GM12878 (cell line): ENCODE results near the gene EFNA2. TPM values are rescaled to one million over a fixed set of nuclear protein-coding genes. Genes with fewer than 3 reads are reported as not detected.

Experiments
- ATAC-seq: fragments of 200-7000 bp; cut with Tn5 transposase; 3 replicates; pipeline ENCODE4 v1.9.1; 2020; ENCODE audit warnings: mild to moderate bottlenecking, moderate library complexity
- BruUV-seq: library from RNA; stranded (reverse); fragments of 400-500 nt; replicated peaks from 2 replicates; lab custom pipeline; 2021; lab: Mats Ljungman, UMichigan
- CTCF ChIA-PET: fragments of 300-600 bp; sonication (Branson Sonifier 250); formaldehyde crosslinking; extraction: SDS; loops from one replicate; lab custom pipeline; 2021; ENCODE audit warnings: inconsistent platforms; lab: Yijun Ruan, JAX
- POLR2A ChIA-PET: fragments of 350-600 bp; formaldehyde crosslinking; extraction: SDS; loops from one replicate; lab custom pipeline; 2021; ENCODE audit warnings: inconsistent platforms; lab: Charles Lee
- RAD21 ChIA-PET: fragments of 300-600 bp; sonication (Branson Sonifier 250); formaldehyde crosslinking; loops from one replicate; lab custom pipeline; 2023; ENCODE audit warnings: antibody characterized with exemption; ENCODE audit not compliant: unreplicated experiment; lab: Charles Lee
- SMC1A ChIA-PET: fragments of 300-600 bp; sonication (Branson Sonifier 250); formaldehyde crosslinking; loops from one replicate; lab custom pipeline; 2023; ENCODE audit not compliant: unreplicated experiment, uncharacterized antibody; lab: Charles Lee
- DNase-seq: peaks from one replicate; pipeline ENCODE4 v3.0.0-alpha.2; 2011; ENCODE audit warnings: low read depth, low spot score
- FAIRE-seq: peaks from 3 replicates; lab custom pipeline; 2011; peaks lifted over from hg19 to GRCh38; lab: Jason Lieb, UNC
- H2AFZ ChIP-seq: 2 replicates; pipeline ENCODE4 v1.6.0; 2011; ENCODE audit warnings: low read depth, low read length, control low read depth; ENCODE audit not compliant: control insufficient read depth
- H3K27ac ChIP-seq: 2 replicates; pipeline ENCODE4 v1.5.1; 2011; ENCODE audit warnings: control low read depth; ENCODE audit not compliant: control insufficient read depth, insufficient read depth
- H3K27me3 ChIP-seq, 2 experiments: replicated peaks in 1 of 2; 2 replicates each; pipeline versions ENCODE4 v1.6.0 to v1.6.1; 2011; ENCODE audit warnings: low read length in 1 of 2; ENCODE audit not compliant: control insufficient read depth in 2 of 2, insufficient read depth in 2 of 2
- H3K36me3 ChIP-seq, 2 experiments: 2 replicates each; pipeline ENCODE4 v1.5.1; 2011; ENCODE audit warnings: low read length in 1 of 2; ENCODE audit not compliant: control insufficient read depth in 2 of 2, insufficient read depth in 2 of 2
- H3K4me1 ChIP-seq: 2 replicates; pipeline ENCODE4 v1.6.1; 2011; ENCODE audit warnings: mild to moderate bottlenecking, low read length, moderate library complexity, mixed read lengths; ENCODE audit not compliant: control insufficient read depth, insufficient read depth
- H3K4me2 ChIP-seq: 2 replicates; pipeline ENCODE4 v1.6.0; 2011; ENCODE audit warnings: control low read depth; ENCODE audit not compliant: control insufficient read depth, insufficient read depth
- H3K4me3 ChIP-seq: fragments of 200-600 bp; sonication (generic); 2 replicates; pipeline ENCODE4 v1.5.1; 2016
- H3K79me2 ChIP-seq: 2 replicates; pipeline ENCODE4 v1.6.0; 2011; ENCODE audit warnings: low read length; ENCODE audit not compliant: control insufficient read depth, insufficient read depth
- H3K9ac ChIP-seq: 2 replicates; pipeline ENCODE4 v1.8.0; 2011; ENCODE audit warnings: low read length, control low read depth, mixed read lengths; ENCODE audit not compliant: control insufficient read depth, insufficient read depth
- H3K9me3 ChIP-seq: replicated peaks from 3 replicates; pipeline ENCODE4 v1.5.1; 2011; ENCODE audit warnings: mild to moderate bottlenecking, low read length; ENCODE audit not compliant: control insufficient read depth, insufficient read depth
- H4K20me1 ChIP-seq: 2 replicates; pipeline ENCODE4 v1.6.0; 2011; ENCODE audit not compliant: control insufficient read depth, insufficient read depth
- ATF2 ChIP-seq: IDR thresholded peaks from 2 replicates; pipeline ENCODE4 v1.6.1; 2012; ENCODE audit warnings: low read length, inconsistent platforms
- WGBS: methylation state at CpG from one replicate; pipeline ENCODE4 v1.1.6; 2016; ENCODE audit warnings: low lambda C conversion rate; ENCODE audit not compliant: insufficient replicate concordance, insufficient coverage; ENCODE audit errors: missing lambda C conversion rate; 5-methylcytosine and 5-hydroxymethylcytosine counted together
- in situ Hi-C: fragments of 300-500 bp; cut with MboI; formaldehyde crosslinking; loops from 9 replicates; pipeline ENCODE4 v1.14.3; 2018; ENCODE audit warnings: mixed read lengths
- intact Hi-C: fragments of 100-400 bp; cut with micrococcal nuclease; formaldehyde crosslinking; loops from one replicate; pipeline ENCODE4 v1.14.2; 2022; ENCODE audit not compliant: unreplicated experiment
- polyA plus RNA-seq, 11 experiments: library from polyadenylated mRNA; depleted of rRNA in 4 of 11; unstranded in 6 of 11; stranded (reverse) in 5 of 11; fragments of >200 nt; fragmentation: Nextera tagmentation in 4 of 11; fragmentation: Illumina TruSeq in 1 of 11; extraction: Ambion mirVana in 4 of 11; extraction: Trizol in 1 of 11; gene quantifications; 1 replicate in 1 of 11; 2 replicates in 10 of 11; pipeline versions ENCODE4 v1.2.1 to v1.2.3, GENCODE V29; 2011 to 2016; ENCODE audit warnings: inconsistent platforms in 2 of 11, missing spikeins in 2 of 11, low read depth in 1 of 11
- total RNA-seq, 4 experiments: library from RNA; depleted of rRNA in 3 of 4; stranded (reverse); fragments of >200 nt in 3 of 4; fragmentation: Illumina TruSeq in 1 of 4; extraction: Trizol in 1 of 4; gene quantifications; 2 replicates each; pipeline versions ENCODE4 v1.2.1 to v1.2.3, GENCODE V29; 2013 to 2021

Gene EFNA2
- total and polyA plus RNA-seq, 10 of the 15 experiments (the other 5 are each of a cell fraction or from before 2014, with no cell fraction given) = not detected

DNA sequence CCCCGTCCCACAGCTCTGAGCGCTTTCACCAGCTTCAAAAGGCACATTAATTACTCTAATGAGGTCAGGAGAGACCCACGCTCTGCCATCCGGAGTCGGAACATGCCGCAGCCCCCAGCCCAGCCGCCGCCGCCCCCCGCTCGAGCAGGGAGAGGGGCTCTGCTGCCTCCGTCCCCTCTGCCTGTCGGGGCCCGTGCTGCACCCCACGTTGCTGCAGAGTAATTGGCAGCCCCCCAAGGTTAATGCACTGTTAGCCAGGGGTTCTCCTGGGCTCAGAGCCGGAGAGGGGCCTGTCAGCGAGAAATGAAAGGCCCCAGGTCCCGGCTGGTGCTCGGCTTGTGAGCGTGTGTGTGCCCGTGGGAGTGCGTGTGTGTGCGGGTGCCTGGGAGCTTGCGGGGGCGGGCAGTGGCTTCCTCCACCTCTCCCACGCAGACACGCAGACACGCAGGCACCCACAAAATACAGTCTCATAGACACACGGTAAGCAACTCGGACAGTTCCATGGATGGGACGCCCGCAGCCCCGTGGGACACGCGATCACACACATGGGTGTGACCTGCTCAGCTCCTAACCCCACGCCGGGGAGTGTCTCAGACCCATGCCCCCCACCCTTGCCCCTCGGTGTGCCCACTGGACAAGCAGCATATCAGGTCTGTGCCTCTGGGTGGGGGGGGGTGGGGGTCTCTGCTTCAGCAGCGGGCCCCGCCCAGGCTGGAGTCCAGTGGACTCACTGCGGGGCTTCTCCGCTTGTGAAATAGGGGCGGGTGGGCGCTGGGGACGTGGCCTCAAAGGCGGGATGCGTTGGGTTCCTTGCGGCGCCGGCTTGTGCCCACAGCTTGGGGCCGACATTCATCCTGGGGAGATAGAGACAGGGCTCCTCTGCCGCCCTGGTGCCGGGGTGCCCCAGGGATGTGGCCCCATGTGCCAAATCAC, 4.8 kb upstream of the EFNA2 start:
- Histone ChIP-seq H3K4me2 (no peak overlapping the region), H3K4me1 (peaks cover 8% of the 10 kb centered on the region), H3K79me2 (peaks cover 13% of the 10 kb centered on the region), H2AFZ (no peak overlapping the region), H3K9ac (no peak overlapping the region), H3K9me3 (no peaks in the 10 kb centered on the region), H3K27me3 (peaks cover 0 to 3% of the 10 kb centered on the region in 2 experiments; a peak in 3 of 4 replicates), H3K36me3 (peaks cover 7 to 18% of the 10 kb centered on the region in 2 experiments), H4K20me1 (no peaks in the 10 kb centered on the region; the same call in 1 of the 2 replicates), H3K27ac (no peak overlapping the region), H3K4me3 (no peak overlapping the region)
- no peak for FAIRE-seq
- no peak for ATAC-seq
- intact Hi-C loops = no loop called here
- SMC1A ChIA-PET = interaction anchor here (1.5 kb wide), 1 partner anchor 37 kb away, joined by 9 read pairs; no protein-coding TSS in a partner anchor
- WGBS = 84% methylated on average over 53 of the region's 53 CpGs
- no peak for TF ChIP-seq ATF2
- CTCF ChIA-PET = interaction anchor here (0.8 to 3.5 kb wide), 5 partner anchors 12 to 122 kb away, joined by 3 to 40 read pairs (median 4); partner anchors contain the start of gene CIRBP
- DNase-seq = no peak
- no TSS peak for BruUV-seq
- RAD21 ChIA-PET = interaction anchor here (1.3 to 1.4 kb wide), 2 partner anchors 12 to 122 kb away, joined by 3 to 5 read pairs; no protein-coding TSS in a partner anchor
- POLR2A ChIA-PET = interaction anchor here (0.5 kb wide), 1 partner anchor 149 kb away, joined by 4 read pairs; no protein-coding TSS in a partner anchor
- in situ Hi-C loops = no loop called here
